Esophagus muscularis mucosa (tissue), 4 donors: ENCODE data around the gene AUTS2. TPM values are rescaled to one million over a fixed set of nuclear protein-coding genes. Genes with fewer than 3 reads are reported as not detected.

Source experiments
- DNase-seq: peaks from one replicate; pipeline ENCODE4 v3.0.0-alpha.2; 2017; ENCODE audit errors: extremely low spot score
- H3K27ac ChIP-seq, 4 donors: fragments of 200-600 bp; sonication (generic); replicated peaks in 1 of 4; 1 replicate in 3 of 4; 2 replicates in 1 of 4; pipeline ENCODE4 v1.5.1; 2016 to 2019; ENCODE audit warnings: mild to moderate bottlenecking in 1 of 4
- H3K27me3 ChIP-seq, 4 donors: fragments of 200-600 bp; sonication (generic); one replicate each; pipeline versions ENCODE4 v1.5.1 to v1.6.0; 2016 to 2019
- H3K36me3 ChIP-seq, 4 donors: fragments of 200-600 bp; sonication (generic); one replicate each; pipeline ENCODE4 v1.5.1; 2016 to 2019
- H3K4me1 ChIP-seq, 4 donors: fragments of 200-600 bp; sonication (generic); one replicate each; pipeline ENCODE4 v1.5.1; 2016 to 2019
- H3K4me3 ChIP-seq, 4 donors: fragments of 200-600 bp; sonication (generic); 1 replicate in 2 of 4; 2 replicates in 2 of 4; pipeline ENCODE4 v1.5.1; 2016 to 2019; ENCODE audit warnings: mild to moderate bottlenecking in 4 of 4, moderate library complexity in 1 of 4
- H3K9me3 ChIP-seq, 4 donors: fragments of 200-600 bp; sonication (generic); 1 replicate in 3 of 4; 2 replicates in 1 of 4; pipeline ENCODE4 v1.5.1; 2016 to 2019
- EP300 ChIP-seq: sonication (generic); formaldehyde crosslinking; IDR thresholded peaks from one replicate; pipeline ENCODE4 v1.6.1; 2017; ENCODE audit warnings: antibody characterized with exemption
- POLR2A ChIP-seq: fragments of 450-650 bp; IDR thresholded peaks from one replicate; pipeline ENCODE4 v1.6.1; 2017; ENCODE audit warnings: antibody characterized with exemption, moderate library complexity, mild to moderate bottlenecking, low read depth
- POLR2AphosphoS5 ChIP-seq, 2 donors: sonication (generic); formaldehyde crosslinking; IDR thresholded peaks; one replicate each; pipeline ENCODE4 v1.6.1; 2017; ENCODE audit warnings: antibody characterized with exemption in 2 of 2
- WGBS: methylation state at CpG from one replicate; pipeline ENCODE4 v1.1.5; 2018; 5-methylcytosine and 5-hydroxymethylcytosine counted together
- intact Hi-C: fragments of 100-400 bp; cut with DNase I; formaldehyde crosslinking; loops from one replicate; pipeline ENCODE4 v1.15.1; 2023
- total RNA-seq, 4 donors: library from RNA; depleted of rRNA; stranded (reverse); fragments of >200 nt; gene quantifications; one replicate each; pipeline versions ENCODE4 v1.1.0 to v1.2.1, GENCODE V29; 2016
- TF ChIP-seq, protein P1 (sequence below), 3 experiments: fragments of 200-600 bp in 2 of 3; fragments of 450-650 bp in 1 of 3; sonication (generic) in 2 of 3; IDR thresholded peaks; one replicate each; pipeline ENCODE4 v1.5.1; 2017 to 2019; ENCODE audit warnings: antibody characterized with exemption in 3 of 3, mild to moderate bottlenecking in 2 of 3, moderate library complexity in 1 of 3

AUTS2 gene
- total RNA-seq, 4 donors from 2014 or later: 18.5 to 44.9 (median 34.2) TPM

DNA sequence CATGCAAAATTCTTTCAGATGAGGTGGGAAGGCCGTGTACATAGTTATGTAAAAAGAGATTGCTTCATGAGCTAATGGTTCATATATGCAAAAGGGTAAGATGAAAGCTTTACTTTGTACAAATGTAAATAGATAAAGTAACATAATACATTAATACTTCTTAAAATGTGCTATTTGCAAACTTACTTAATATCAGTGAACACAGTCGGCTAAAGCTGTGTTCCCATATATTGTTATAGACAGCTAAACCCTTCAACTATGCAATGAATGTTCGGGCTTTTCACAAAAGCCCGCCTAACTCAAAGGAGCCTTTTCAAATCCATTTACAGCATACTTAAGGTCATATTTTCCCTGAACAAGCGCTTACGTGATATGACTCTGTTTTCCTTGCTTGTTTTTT is 1193.1 kb downstream of the AUTS2 start:
- Histone ChIP-seq H3K27ac (no peak overlapping the region), H3K9me3 (no peaks in the 10 kb centered on the region), H3K4me1 (no peaks in the 10 kb centered on the region), H3K36me3 (peaks cover 45 to 66% (median 49%) of the 10 kb centered on the region in 4 donors), H3K4me3 (no peak overlapping the region), H3K27me3 (no peaks in the 10 kb centered on the region)
- no peak for DNase-seq
- TF ChIP-seq POLR2A (no peak), EP300 (no peak), POLR2AphosphoS5 (IDR thresholded peaks at IDR 0.05) (no peak)
- TF ChIP-seq, protein P1, sequence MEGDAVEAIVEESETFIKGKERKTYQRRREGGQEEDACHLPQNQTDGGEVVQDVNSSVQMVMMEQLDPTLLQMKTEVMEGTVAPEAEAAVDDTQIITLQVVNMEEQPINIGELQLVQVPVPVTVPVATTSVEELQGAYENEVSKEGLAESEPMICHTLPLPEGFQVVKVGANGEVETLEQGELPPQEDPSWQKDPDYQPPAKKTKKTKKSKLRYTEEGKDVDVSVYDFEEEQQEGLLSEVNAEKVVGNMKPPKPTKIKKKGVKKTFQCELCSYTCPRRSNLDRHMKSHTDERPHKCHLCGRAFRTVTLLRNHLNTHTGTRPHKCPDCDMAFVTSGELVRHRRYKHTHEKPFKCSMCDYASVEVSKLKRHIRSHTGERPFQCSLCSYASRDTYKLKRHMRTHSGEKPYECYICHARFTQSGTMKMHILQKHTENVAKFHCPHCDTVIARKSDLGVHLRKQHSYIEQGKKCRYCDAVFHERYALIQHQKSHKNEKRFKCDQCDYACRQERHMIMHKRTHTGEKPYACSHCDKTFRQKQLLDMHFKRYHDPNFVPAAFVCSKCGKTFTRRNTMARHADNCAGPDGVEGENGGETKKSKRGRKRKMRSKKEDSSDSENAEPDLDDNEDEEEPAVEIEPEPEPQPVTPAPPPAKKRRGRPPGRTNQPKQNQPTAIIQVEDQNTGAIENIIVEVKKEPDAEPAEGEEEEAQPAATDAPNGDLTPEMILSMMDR (IDR thresholded peaks at IDR 0.05): no peak
- WGBS: 86% methylated on average over 6 of the region's 6 CpGs
- intact Hi-C loops: no loop called here

DNA sequence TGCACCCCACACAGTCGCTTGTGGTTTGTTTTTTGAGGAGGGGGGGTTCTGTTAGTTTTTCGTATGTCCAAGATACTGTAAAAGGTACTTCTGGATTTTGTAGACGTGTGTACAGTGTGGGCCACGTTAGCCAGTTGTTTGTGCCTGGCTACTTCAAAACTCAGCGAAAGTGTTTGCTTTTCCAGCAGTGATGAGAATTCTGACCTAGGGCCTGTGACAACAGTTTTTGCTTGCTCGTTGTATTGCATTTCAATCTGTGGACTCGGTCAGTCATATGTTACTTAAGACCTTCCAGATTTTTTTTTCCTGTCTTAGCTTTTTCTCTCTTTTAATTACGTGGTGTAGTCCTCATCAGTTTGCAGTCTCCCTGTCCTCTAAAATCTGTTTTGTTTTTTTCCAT is 1194.8 kb downstream of the AUTS2 start:
- no peak for DNase-seq
- peaks cover 31 to 49% (median 35%) of the 10 kb centered on the region in 4 donors for H3K36me3 ChIP-seq
- intact Hi-C loops: no loop called here
- TF ChIP-seq, protein P1 (IDR thresholded peaks at IDR 0.05): no peak
- TF ChIP-seq POLR2A (no peak), POLR2AphosphoS5 (IDR thresholded peaks at IDR 0.05) (no peak), EP300 (no peak)
- 90% methylated on average over 8 of the region's 8 CpGs for WGBS
- H3K27ac ChIP-seq: no peak overlapping the region
- H3K4me3 ChIP-seq: no peak overlapping the region
- no peaks in the 10 kb centered on the region for H3K27me3 ChIP-seq
- no peaks in the 10 kb centered on the region for H3K9me3 ChIP-seq
- H3K4me1 ChIP-seq: no peaks in the 10 kb centered on the region

DNA sequence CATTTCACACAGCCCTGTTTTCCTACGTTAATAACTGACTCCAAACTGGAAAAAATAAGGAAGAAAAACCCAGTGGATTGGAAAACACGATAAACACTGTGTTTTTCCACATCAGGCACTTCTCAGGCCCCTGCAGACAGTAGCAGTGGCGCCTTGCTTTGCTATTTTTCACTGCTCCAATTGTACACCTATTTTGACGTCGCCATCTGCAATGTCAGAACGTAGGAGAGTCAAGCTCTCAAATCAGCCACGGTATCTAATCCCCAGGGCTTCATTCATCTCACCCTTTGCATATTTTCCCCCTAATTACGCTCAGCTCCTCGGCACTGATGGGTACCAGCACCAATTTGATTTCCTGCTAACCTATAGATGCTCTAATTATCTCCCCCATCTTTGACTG is 1195.5 kb downstream of the AUTS2 start:
- H3K36me3 ChIP-seq: peaks cover 23 to 41% (median 31%) of the 10 kb centered on the region in 4 donors
- H3K9me3 ChIP-seq: no peaks in the 10 kb centered on the region
- WGBS: 90% methylated on average over 9 of the region's 9 CpGs
- no peaks in the 10 kb centered on the region for H3K4me1 ChIP-seq
- H3K27ac ChIP-seq: no peak overlapping the region
- intact Hi-C loops: no loop called here
- TF ChIP-seq, protein P1 (IDR thresholded peaks at IDR 0.05): no peak
- no peaks in the 10 kb centered on the region for H3K27me3 ChIP-seq
- no peak overlapping the region for H3K4me3 ChIP-seq
- no peak for DNase-seq

DNA sequence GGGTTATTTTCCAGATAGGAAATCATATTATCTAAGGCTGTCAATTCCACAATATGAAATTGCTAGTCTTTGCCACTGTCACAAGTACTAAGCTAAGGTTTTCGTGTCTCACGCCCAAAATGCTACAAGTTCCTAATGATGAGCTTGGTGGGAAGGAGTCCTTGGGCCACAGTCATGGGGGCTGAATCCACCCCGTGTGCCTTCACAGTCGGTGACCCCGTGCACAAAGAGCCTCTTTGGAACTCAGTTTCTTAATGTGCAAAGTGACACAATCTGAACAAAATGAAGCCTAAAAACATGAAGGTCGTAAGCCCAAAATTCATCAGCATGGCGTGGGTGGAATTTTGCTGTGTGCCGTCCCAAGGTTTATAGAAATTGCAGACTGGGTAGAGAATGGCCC is 1196.7 kb downstream of the AUTS2 start:
- DNase-seq: peak; percentile 72
- TF ChIP-seq POLR2AphosphoS5 (IDR thresholded peaks at IDR 0.05) (no peak), EP300 (no peak), POLR2A (no peak)
- TF ChIP-seq, protein P1 (IDR thresholded peaks at IDR 0.05): no peak
- Histone ChIP-seq H3K4me3 (no peak overlapping the region), H3K27me3 (no peaks in the 10 kb centered on the region), H3K9me3 (peaks cover 0 to 10% (median 6%) of the 10 kb centered on the region in 4 donors), H3K4me1 (no peaks in the 10 kb centered on the region), H3K27ac (no peak overlapping the region), H3K36me3 (peaks cover 13 to 30% (median 21%) of the 10 kb centered on the region in 4 donors)
- WGBS: 97% methylated on average over 8 of the region's 8 CpGs
- intact Hi-C loops: no loop called here

DNA sequence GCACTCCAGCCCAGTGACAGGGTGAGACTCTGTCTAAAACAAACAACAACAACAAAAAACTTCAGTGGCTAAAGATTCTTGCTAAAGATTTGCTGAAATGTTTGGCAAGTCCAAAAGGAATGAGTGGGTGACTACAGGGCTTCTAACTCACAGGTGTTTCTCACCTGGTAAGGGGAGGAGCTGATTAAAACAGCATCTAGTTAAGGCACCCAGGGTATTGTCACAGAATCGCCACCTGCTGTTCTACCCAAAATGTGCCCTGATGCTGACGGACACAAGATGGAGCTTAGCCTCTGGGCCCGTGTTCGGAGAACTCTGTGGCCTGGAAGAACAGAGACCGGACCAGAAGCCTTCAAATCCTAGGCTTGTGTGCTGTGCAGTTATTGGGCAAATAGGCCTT is 1197.7 kb downstream of the AUTS2 start:
- H3K4me3 ChIP-seq: no peak overlapping the region
- no peaks in the 10 kb centered on the region for H3K4me1 ChIP-seq
- 98% methylated on average over 5 of the region's 5 CpGs for WGBS
- no peaks in the 10 kb centered on the region for H3K27me3 ChIP-seq
- H3K27ac ChIP-seq: no peak overlapping the region
- peaks cover 5 to 20% (median 11%) of the 10 kb centered on the region in 4 donors for H3K36me3 ChIP-seq
- intact Hi-C loops: no loop called here
- peak; percentile 77 for DNase-seq
- TF ChIP-seq, protein P1 (IDR thresholded peaks at IDR 0.05): no peak
- TF ChIP-seq EP300 (no peak), POLR2AphosphoS5 (IDR thresholded peaks at IDR 0.05) (no peak), POLR2A (no peak)
- peaks cover 0 to 20% (median 14%) of the 10 kb centered on the region in 4 donors for H3K9me3 ChIP-seq
